GM13976 (cell line): ENCODE data around the gene COX5A.
"Not testable (repeated sequence)": the region's sequence is repeated elsewhere in the genome, so short reads cannot be mapped to it uniquely, and the experiment has no call there.

Source experiments
- DNase-seq: peaks from one replicate; pipeline ENCODE4 v3.0.0; 2012; ENCODE audit warnings: low spot score
- in situ Hi-C: fragments of 300-500 bp; cut with MboI; formaldehyde crosslinking; loops from one replicate; pipeline ENCODE4 v1.12.0; 2022; ENCODE audit warnings: low sequenced_read_pairs, mixed read lengths, inconsistent platforms; ENCODE audit not compliant: unreplicated experiment
- TF ChIP-seq, protein P1 (sequence below): IDR thresholded peaks from 2 replicates; pipeline ENCODE4 v1.5.1; 2012; ENCODE audit warnings: borderline replicate concordance, mild to moderate bottlenecking; ENCODE audit not compliant: insufficient read depth; ENCODE audit errors: extremely low read depth, missing control alignments, control extremely low read depth

Gene COX5A

DNA sequence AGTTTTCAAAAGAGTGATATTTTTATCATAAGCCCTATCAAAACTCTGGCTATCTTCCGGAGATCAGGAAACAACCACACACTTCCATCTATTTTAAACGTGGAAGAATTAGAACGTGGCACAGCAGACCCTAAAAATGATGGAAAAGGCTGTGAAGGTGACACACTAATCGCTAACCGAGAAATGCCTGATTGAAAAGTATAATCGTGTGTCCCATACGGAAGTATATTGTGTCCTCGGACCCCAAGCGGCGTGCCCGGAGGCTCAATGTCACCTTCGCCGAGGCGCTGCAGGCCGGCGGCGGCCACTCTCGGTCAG, 642 bp downstream of the COX5A start:
- in situ Hi-C loops: loop anchor here (25.0 kb wide), 1 partner anchor 300 kb away; no protein-coding TSS in a partner anchor
- TF ChIP-seq, protein P1, sequence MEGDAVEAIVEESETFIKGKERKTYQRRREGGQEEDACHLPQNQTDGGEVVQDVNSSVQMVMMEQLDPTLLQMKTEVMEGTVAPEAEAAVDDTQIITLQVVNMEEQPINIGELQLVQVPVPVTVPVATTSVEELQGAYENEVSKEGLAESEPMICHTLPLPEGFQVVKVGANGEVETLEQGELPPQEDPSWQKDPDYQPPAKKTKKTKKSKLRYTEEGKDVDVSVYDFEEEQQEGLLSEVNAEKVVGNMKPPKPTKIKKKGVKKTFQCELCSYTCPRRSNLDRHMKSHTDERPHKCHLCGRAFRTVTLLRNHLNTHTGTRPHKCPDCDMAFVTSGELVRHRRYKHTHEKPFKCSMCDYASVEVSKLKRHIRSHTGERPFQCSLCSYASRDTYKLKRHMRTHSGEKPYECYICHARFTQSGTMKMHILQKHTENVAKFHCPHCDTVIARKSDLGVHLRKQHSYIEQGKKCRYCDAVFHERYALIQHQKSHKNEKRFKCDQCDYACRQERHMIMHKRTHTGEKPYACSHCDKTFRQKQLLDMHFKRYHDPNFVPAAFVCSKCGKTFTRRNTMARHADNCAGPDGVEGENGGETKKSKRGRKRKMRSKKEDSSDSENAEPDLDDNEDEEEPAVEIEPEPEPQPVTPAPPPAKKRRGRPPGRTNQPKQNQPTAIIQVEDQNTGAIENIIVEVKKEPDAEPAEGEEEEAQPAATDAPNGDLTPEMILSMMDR: no peak
- no peak for DNase-seq

GRCh38 chr15:74935193-74935592, 2.7 kb downstream of the COX5A start:
- not testable (repeated sequence) for DNase-seq
- in situ Hi-C loops: loop anchor here (25.0 kb wide), 1 partner anchor 298 kb away; no protein-coding TSS in a partner anchor

GRCh38 chr15:74933573-74933972, 4.3 kb downstream of the COX5A start:
- no peak for DNase-seq
- TF ChIP-seq, protein P1: no peak
- in situ Hi-C loops: loop anchor here (25.0 kb wide), 1 partner anchor 296 kb away; no protein-coding TSS in a partner anchor

GRCh38 chr15:74928771-74929198, 9.1 kb downstream of the COX5A start:
- DNase-seq: no peak
- in situ Hi-C loops: loop anchor here (25.0 kb wide), 1 partner anchor 291 kb away; no protein-coding TSS in a partner anchor
- TF ChIP-seq, protein P1: no peak

DNA sequence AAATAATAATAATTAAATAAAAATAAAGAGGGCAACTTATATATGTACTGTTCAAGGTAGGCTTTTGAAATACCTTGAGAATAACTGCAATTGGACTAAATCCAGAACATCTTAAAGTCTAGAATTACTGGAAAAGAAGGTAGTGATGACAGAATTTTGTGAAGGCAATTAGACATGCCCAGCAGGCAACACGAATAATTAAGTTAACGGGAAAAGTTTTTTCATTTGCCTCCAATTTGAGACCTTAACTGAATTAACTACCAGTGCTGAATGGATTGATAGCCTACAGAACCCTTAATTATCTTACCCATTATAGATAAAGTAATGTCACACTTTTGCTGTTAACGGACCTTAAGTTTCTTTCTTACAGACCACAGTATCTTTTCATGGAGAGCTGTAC, 13.3 kb downstream of the COX5A start:
- TF ChIP-seq, protein P1: no peak
- in situ Hi-C loops: no loop called here
- DNase-seq: no peak

DNA sequence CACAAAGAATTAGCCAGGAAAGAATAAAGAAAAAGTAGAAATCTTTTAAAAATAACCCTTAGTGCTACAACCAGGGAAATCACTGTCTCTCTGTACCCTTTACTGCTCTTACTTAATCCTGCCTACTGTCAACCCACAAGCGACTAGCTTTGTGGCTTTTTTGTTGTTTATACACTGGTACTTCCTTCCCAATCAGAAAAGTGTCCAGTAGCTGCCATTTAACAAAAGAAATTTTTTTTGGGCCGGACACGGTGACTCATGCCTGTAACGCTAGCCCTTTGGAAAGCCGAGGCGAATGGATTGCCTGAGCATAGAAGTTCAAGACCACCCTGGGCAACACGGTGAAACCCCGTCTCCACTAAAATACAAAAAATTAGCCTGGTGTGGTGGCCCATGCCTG, 17.4 kb downstream of the COX5A start:
- in situ Hi-C loops: no loop called here
- DNase-seq: no peak
- TF ChIP-seq, protein P1: no peak

GRCh38 chr15:74917676-74918075, 20.2 kb downstream of the COX5A start:
- TF ChIP-seq, protein P1: no peak
- in situ Hi-C loops: no loop called here
- DNase-seq: no peak

DNA sequence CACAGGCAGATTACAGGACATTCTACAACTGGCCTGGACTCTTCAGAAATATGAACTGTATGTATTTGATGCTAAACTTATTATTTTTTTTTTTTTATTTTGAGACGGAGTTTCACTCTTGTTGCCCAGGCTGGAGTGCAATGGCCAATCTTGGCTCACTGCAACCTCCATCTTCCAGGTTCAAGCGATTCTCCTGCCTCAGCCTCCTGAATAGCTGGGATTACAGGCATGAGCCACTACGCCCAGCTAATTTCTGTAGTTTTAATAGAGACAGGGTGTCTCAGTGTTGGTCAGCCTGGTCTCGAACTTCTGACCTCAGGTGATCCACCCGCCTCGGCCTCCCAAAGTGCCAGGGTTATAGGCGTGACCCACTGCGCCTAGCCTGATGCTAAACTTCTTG, 24.1 kb downstream of the COX5A start:
- in situ Hi-C loops, DNase-seq: not testable (repeated sequence)
